ENCODE measurements around the gene ASMTL. TPM values are rescaled to one million over a fixed set of nuclear protein-coding genes. Genes with fewer than 3 reads are reported as not detected.
"Not testable (repeated sequence)": the region's sequence is repeated elsewhere in the genome, so short reads cannot be mapped to it uniquely, and the experiment has no call there.

Gene ASMTL
- polyA plus RNA-seq, 10 donors, result 15.3 to 25.8 (median 22.2) TPM

DNA sequence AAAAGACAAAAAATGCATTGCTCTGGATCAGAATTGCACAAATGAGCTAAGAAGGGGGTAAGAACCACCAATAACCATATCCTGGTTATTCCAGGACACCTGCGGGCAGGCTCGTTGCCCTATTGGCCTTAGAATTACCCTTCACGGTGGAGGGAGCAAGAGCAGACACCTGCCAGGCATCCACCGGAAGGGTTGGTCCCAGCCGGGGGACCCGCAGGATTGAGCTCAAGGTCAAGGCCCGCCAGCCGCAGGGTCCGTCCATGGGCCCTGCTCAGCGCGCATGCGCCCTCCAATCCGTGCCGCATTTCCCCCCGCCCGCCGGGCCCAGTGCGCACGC lies 61.4 kb downstream of the ASMTL start:
- DNase-seq, result peak in 1 of 3 donors; percentile 96

DNA sequence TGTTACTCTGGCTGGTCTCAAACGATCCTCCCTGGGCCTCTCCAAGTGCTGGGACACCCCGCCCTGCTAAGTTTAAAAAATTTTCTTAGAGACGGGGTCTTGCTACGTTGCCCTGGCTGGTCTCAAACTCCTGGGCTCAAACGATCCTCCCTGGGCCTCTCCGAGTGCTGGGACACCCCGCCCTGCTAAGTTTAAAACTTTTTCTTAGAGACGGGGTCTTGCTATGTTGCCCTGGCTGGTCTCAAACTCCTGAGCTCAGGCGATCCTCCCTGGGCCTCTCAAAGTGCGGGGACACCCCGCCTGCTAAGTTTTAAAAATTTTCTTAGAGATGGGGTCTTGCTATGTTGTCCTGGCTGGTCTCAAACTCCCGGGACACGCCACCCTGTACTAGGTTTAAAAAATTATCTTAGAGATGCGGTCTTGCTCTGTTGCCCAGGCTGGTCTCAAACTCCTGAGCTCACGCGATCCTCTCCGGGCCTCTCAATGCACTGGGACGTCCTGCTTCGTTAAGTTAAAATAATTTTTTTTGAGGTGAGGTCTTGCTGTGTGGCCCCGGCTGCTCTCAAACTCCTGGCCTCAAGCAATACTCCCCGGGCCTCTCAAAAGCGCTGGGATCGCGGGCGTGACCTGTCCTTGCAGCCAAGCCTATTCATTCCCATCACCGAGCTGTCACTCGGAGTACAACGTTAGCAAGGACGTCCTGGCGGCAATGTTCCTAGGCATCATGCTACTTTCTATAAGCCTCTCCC lies 61.9 kb downstream of the ASMTL start:
- no peak for DNase-seq

DNA sequence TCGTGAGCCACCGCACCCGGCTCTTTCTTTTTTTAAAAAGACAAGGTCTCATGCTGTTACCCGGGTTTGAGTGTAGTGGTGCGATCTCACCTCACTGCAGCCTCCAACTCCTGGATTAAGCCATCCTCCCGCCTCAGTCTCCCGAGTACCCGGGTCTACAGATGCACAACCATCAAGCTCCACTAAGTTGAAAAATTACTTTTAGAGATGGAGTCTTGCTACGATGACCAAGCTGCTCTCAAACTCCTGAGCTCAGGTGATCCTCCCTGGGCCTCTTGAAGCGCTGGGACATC lies 62.8 kb downstream of the ASMTL start:
- DNase-seq, result no peak

DNA sequence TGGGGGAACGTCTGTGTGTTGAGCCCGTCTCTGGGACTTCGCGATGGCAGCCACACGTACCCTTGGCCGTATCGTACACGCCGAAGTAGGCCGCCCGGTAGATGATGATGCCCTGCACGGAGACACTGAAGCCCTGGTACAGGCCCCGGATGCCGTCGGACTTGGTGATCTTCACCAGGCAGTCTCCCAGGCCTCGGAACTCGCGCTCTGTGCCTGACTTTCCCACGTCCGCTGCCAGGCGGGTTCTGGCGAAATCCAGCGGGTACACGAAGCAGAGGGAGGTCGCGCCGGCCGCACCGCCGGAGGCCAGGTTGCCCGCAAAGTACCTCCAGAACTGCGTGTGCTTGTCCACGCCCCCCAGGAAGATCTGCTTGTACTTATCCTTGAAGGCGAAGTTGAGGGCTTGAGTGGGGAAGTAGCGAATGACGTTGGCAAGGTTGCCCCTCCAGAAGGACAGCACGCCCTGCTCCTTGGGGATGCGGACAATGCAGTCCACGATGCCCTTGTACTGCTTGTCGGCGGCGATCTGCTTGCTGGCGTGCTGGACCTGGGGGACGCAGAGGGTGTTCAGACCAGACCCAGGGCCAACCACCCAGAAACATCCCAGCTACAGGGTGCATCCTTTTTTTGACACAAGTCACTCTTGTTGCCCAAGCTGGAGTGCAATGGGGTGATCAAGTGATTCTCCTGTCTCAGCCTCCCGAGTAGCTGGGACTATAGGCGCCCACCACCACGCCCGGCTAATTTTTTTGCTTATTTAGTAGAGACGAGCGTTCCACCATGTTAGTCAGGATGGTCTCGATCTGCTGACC lies 63.3 kb downstream of the ASMTL start:
- no peak for DNase-seq

DNA sequence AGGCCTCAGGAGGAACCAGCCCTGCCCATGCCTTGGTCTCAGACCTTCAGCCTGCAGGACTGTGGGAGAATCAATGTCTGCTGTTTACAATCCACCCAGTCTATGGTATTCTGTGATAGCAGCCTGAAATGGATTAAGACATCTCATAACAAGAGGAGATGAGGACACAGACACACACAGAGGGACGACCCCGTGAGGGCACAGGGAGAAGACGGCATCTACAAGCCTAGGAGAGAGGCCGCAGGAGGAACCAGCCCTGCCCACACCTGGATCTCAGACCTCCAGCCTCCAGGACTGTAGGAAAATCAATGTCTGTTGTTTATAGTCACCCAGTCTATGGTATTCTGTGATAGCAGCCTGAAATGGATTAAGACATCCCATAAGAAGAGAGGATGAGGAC lies 64.1 kb downstream of the ASMTL start:
- no peak for DNase-seq

DNA sequence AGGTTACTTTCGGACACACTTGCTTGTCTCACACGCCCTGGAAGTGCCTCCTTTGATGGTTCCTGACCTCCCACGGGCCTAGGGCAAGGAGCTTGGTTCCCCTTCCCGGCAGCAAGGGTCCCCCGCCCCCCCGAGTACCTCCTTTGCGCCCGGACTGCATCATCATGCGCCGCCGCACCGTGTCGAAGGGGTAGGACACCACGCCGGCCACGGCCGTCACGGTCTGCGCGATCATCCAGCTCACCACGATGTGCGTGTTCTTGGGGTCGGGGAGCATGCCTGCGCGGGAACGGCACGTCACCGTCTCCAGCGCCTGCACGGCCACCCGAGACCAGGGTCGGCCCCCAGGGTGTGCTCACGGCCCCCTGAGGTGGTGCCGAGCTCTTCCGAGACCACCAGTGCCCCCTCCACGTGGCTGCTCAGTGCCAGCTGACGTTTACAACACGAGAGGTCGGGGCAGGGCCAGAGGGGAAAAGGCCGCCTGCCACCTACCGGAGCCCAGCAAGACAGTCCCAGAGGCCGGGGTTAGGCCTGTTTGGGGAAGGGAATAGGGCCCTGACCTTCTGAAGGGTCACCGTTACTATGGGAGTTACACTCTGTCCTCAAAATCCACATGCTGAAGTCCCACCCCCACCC lies 65.5 kb downstream of the ASMTL start:
- DNase-seq, result no peak

DNA sequence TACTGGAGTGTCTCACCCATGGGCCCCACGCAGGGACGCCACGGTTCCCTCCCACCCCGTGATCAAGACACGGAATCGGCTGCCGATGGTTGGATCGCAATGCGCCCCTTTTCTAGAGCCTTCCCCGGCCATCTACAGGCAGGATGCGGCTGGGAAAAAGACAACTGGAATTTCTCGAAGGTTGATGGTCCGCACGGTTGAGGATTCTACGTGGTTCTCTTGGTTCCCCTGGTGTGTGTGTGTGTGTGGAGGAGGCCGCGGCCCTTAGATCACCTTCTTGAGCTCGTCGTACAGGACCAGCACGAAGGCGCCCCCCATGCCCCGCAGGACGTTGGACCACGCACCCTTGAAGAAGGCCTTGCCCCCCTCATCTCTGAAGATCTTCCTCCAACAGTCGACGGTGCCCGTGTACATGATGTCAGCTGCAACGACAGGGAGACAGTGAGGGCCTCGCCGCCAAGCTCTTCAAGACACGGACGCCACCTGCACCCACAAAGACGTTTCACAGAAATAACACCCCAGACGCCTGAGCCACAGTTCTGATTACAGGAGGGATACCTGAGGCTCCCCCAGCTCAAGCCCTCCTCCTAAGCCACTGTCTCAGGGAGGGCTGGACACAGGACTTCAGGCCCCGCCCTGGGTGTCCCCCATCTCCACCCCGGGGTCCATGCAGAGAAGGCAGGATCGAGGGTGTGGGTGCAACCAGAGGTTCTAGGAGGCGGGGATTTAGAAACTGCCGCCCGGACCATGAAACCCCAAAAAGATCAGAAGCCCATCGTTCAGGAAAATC lies 66.2 kb downstream of the ASMTL start:
- no peak for DNase-seq

DNA sequence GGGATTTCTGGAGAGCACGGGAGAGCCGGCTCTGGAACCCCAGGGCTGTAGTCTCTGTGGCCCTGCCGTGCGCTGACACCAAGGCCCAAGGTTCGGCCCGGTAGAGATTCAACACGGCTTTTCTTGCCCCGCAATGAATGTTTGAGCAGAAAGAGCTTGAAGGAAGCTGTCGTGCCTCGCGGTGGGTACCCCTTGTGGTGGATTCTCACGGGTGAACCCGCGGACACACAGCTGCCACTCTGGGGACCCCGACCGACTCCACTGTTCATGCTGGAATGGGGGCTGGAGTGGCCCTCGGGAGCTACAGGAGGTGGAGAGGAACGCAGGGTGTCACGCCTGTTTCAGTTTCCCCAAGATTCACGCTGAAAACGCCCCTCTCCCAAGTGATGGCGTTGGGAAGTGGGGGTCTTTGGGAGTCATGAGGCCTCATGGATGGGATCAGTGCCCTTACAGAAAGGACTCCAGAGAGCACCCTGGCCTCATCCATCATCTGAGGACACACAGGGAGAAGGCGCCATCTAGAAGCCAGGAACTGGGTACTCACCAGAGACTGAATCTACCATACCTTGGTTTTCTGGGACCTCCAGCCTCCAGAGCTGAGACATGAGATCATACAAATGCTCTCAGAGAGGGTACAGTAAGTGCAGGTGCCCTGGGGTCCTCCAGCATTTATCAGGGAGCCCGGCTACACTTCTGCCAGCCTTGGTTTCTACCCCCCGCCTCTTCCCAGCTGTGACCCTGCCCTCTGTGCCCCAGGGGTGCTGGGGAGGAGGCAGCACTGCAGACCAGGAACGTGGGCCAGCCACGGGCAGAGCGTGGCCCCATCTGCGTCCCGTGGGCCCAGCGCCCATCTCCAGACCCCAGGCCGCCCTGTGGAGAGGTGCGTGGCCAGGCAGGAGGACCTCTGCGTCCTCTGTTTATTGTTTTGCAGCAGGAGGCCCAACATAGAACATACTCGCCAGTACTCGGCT lies 67.2 kb downstream of the ASMTL start:
- no peak for DNase-seq

DNA sequence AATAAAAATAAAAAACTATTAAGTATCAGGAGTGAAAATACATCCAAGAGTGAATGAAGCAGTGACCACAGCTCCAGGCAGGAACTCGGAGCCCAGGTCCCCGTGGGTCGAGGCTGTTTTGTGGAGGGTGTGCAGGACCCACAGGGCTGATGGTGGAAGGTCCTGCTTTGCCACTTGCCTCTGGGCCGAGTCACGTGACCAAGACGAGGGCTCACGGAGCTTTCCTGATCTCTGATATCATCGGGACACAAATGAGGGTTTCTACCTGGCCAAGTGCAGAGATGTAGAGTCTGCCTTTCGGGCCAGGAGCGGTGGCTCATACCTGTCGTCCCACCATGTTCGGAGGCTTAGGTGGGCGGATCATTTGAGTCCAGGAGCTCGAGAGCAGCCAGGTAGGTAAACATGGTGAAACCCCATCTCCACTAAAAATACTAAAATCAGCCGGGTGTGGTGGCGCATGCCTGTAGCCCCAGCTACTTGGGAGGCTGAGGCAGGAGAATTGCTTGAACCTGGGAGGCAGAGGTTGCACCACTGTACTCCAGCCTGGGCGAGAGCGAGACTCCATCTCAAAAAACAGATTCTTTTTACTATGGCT lies 68.0 kb downstream of the ASMTL start:
- DNase-seq, result no peak

DNA sequence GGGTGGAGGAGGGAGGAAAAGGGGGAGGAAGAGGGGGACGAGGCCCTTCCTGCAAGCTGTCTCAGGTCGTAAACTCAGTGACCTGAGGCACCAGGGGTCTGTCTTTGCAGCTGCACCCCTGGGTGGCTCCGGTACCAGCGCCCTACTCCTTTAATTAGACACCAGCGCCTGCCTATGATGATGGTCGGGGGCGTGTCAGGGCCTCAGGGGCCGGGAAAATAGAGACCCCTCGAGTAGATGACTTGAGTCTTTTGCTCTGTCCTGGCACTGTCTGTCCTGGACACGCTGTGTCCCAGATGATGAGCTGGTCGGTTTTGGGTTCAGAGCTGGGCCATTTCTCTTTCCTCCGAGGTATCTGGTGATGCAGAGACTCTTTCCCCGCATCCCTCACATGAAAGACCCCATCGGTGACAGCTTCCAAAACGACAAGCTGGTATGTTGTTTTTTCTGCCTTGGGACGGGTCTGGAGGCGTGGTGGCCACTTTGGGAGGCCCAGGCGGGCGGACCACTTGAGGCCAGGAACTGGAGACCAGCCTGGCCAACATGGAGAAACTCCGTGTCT lies 72.0 kb downstream of the ASMTL start:
- DNase-seq, result no peak

DNA sequence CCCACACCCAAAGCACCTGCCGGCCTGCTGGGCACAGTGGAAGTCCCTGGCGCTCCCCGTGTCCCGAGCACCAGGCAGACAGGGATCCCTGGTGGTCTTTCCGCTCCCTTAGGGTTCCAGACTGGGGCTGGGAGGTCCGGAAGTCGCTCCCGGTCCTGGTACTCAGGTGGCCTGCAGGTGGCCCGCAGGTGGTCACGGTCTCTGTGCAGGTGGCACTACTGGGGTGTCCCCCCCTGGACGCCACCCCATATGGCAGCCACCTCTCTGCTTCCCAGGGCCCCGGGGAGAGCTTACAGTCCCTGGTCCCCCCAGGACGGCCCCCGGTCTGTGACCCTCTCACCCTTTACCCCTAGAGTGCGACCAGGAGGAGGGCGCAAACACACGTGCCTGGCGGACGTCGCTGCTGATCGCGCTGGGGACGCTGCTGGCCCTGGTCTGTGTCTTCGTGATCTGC lies 74.4 kb downstream of the ASMTL start:
- no peak for DNase-seq

DNA sequence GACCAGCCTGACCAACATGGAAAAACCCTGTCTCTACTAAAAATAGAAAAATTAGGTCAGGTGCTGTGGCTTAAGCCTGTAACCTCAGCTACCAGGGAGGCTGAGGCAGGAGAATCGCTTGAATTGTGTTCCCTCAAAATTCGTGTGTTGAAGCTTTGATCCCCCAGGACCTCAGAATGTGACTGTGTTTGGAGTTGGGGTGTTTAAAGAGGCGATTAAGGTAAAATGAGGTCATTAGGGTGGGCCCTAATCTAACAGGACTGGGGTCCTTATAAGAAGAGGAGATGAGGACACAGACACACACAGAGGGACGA lies 84.4 kb downstream of the ASMTL start:
- no peak for DNase-seq

DNA sequence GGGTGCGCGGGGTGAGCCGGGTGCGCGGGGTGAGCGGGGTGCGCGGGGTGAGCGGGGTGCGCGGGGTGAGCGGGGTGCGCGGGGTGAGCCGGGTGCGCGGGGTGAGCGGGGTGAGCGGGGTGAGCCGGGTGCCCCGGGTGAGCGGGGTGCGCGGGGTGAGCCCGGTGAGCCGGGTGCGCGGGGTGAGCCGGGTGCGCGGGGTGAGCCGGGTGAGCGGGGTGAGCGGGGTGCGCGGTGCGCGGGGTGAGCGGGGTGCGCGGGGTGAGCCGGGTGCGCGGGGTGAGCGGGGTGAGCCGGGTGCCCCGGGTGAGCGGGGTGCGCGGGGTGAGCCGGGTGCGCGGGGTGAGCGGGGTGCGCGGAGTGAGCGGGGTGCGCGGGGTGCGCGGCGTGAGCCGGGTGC lies 86.3 kb downstream of the ASMTL start:
- not testable (repeated sequence) for DNase-seq

DNA sequence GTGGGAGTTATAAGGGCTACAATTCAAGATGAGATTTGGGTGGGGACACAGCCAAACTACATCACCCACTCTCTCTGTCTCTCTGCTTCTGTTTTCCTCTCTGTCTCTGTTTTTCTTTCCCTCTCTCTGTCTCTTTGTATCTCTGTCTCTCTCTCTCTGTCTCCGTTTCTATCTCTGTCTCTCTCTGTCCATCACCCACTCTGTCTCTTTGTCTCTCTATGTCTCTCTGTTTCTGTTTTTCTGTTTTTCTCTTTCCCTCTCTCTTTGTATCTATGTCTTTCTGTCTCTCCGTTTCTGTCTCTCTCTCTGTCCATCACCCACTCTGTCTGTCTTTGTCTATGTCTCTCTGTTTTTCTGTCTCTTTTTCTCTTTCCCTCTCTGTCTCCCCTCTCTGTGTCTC lies 90.8 kb downstream of the ASMTL start:
- DNase-seq, result no peak

DNA sequence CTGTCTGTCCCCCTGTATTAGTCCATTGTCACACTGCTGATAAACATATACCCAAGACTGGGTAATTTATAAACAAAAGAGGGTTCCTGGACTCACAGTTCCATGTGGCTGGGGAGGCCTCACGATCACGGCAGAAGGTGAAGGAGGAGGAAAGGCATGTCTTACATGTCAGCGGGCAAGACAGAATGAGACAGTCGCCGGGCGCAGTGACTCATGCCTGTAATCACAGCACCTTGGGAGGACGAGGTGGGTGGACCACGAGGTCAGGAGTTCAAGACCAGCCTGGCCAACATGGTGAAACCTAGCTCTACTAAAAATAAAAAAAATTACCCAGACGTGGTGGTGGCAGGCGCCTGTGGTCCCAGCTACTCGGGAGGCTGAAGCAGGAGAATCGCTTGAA lies 91.4 kb downstream of the ASMTL start:
- no peak for DNase-seq

DNA sequence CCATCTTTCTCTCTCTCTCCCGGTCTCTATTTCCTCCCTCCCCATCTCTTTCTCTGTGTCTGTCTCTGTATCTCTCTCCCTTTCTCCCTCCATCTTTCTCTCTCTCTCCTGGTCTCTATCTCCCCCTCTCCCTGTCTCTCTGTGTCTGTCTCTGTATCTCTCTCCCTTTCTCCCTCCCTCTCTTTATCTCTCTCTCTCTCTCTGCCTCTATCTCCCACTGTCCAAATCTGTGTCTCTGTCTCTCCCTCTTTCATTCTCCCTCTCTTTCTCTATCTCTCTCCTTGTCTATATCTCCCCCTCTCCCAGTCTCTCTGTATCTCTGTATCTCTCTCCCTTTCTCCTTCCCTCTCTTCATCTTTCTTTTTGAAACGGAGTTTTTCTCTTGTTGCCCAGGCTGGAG lies 92.5 kb downstream of the ASMTL start:
- no peak for DNase-seq

DNA sequence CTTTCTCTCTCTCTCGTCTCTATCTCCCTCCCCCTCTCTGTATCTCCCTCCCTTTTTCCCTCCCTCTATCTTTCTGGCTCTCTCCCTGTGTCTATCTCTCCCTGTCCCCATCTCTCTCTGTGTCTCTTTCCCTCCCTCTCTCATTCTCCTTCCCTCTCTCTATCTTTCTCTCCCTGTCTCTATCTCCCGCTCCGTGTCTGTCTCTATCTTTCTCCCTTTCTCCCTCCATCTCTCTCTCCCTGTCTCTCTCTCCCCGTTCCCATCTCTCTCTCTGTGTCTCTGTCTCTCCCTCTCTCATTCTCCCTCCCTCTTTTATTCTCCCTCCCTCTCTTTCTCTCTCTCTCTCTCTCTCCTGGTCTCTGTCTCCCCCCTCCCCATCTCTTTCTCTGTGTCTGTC lies 93.2 kb downstream of the ASMTL start:
- no peak for DNase-seq

DNA sequence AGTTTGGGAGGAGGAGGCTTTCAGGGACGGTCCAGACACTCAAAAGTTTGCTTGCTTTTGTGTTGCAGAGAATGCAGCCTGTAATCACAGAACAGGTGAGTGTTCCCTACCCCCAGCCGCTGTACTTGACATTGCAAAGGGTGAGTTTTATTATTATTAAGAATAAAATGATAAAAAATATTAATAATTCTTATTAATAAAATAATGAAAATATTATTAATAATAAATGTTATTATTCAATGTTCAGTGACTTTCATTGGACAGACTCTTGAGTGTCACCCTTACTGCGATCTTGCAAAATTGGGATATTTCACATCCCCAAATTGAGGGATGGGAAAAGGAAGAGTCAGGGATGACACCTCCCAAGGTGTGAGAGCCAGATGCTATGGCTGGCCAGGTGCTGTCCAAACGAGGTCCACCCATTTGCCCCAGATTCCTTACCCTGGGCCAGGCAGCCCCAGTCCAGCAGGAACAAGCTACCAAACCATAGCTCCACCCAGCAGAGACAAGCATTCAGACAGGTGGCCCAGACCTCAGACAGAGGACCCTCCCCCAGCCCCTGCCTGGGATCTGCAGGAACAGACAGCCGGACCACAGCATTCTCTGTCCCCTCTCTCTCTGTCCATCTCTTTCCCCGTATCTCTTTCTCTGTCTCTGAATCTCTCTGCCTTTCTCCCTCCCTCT lies 93.8 kb downstream of the ASMTL start:
- no peak for DNase-seq

DNA sequence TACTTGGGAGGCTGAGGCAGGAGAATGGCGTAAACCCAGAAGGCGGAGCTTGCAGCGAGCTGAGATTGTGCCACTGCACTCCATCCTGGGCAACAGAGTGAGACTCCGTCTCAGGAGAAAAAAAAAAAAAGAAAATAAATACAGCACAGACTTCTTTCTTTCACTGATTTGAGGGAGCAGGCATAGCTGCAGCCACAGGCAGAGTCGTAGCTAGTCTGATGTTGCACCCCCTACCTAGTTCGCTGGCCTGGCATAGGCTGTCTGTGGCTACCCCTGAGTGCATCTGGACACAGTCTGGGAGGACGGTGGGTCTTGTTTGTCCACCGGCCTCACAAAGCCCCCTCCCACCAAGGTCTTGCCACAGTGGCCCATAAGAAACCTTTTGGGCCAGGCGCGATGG lies 94.7 kb downstream of the ASMTL start:
- DNase-seq, result no peak

Measured in muscle of back (tissue), 11 donors.